Mucosa of descending colon (tissue), 3 donors: ENCODE measurements around the gene KLF12. TPM values are rescaled to one million over a fixed set of nuclear protein-coding genes. Genes with fewer than 3 reads are reported as not detected.

Source experiments
- ATAC-seq: fragments of 200-7000 bp; cut with Tn5 transposase; one replicate; pipeline ENCODE4 v1.9.1; 2020; ENCODE audit warnings: mild to moderate bottlenecking, moderate library complexity
- DNase-seq, 3 donors: peaks; one replicate each; pipeline ENCODE4 v3.0.0-alpha.2; 2020
- H3K36me3 ChIP-seq: fragments of 200-600 bp; one replicate; pipeline ENCODE4 v1.8.0; 2021; ENCODE audit warnings: low read depth, mild to moderate bottlenecking
- H3K4me1 ChIP-seq: fragments of 200-600 bp; one replicate; pipeline ENCODE4 v1.8.0; 2021; ENCODE audit warnings: low read depth, mild to moderate bottlenecking
- H3K4me3 ChIP-seq: fragments of 200-600 bp; one replicate; pipeline ENCODE4 v1.8.0; 2021; ENCODE audit warnings: mild to moderate bottlenecking
- H3K9me3 ChIP-seq: fragments of 200-600 bp; one replicate; pipeline ENCODE4 v1.8.0; 2021; ENCODE audit warnings: mild to moderate bottlenecking
- CTCF ChIP-seq: fragments of 200-600 bp; IDR thresholded peaks from one replicate; pipeline ENCODE4 v1.8.0; 2022; ENCODE audit warnings: antibody characterized with exemption, mild to moderate bottlenecking
- intact Hi-C, 2 donors: fragments of 100-400 bp; cut with DNase I in 1 of 2; cut with micrococcal nuclease in 1 of 2; formaldehyde crosslinking; loops; one replicate each; pipeline versions ENCODE4 v1.11.0 to v1.11.1; 2022; cut with DNase I, micrococcal nuclease
- total RNA-seq, 3 donors: library from RNA; stranded (reverse); fragmentation: NEBNext Ultra II Directional in 2 of 3; extraction: Animal tissue kit (Norgen Biotek cat#: 25700) in 2 of 3; gene quantifications; one replicate each; pipeline versions ENCODE4 v1.2.1 to v1.2.4, GENCODE V29; 2021 to 2023
- donor health status: DM: no; HTN: no; CAD: no; lungs with moderate emphysema.
- donor health status: DM: no; HTN: no; CAD: no.
- donor health status: DM: no; HTN: yes; CAD: no.

Gene KLF12
- total RNA-seq, 3 donors from 2014 or later = 7.4 to 14.1 (median 10.5) TPM

GRCh38 chr13:74103970-74104555 lies 30.1 kb downstream of the KLF12 start:
- intact Hi-C loops = no loop called here
- no peaks in the 10 kb centered on the region for H3K4me1 ChIP-seq
- H3K36me3 ChIP-seq = no peaks in the 10 kb centered on the region
- DNase-seq (no peak), ATAC-seq (no peak)
- no peak overlapping the region for H3K4me3 ChIP-seq
- peaks cover 4% of the 10 kb centered on the region for H3K9me3 ChIP-seq
- no peak for TF ChIP-seq CTCF

- intact Hi-C loops = no loop called here
- peaks cover 4% of the 10 kb centered on the region for H3K9me3 ChIP-seq
- DNase-seq (no peak), ATAC-seq (no peak)
- H3K4me3 ChIP-seq = no peak overlapping the region
- H3K4me1 ChIP-seq = no peaks in the 10 kb centered on the region
- no peaks in the 10 kb centered on the region for H3K36me3 ChIP-seq
- TF ChIP-seq CTCF = no peak
Measured at GRCh38 chr13:74103196-74103595, 31.0 kb downstream of the KLF12 start.

- no peak overlapping the region for H3K4me3 ChIP-seq
- no peaks in the 10 kb centered on the region for H3K4me1 ChIP-seq
- ATAC-seq = no peak
- intact Hi-C loops = no loop called here
- no peak for TF ChIP-seq CTCF
- DNase-seq = no peak
- peaks cover 4% of the 10 kb centered on the region for H3K9me3 ChIP-seq
- no peaks in the 10 kb centered on the region for H3K36me3 ChIP-seq
Measured at GRCh38 chr13:74102691-74103090, 31.5 kb downstream of the KLF12 start.

GRCh38 chr13:74101436-74101835 lies 32.8 kb downstream of the KLF12 start:
- intact Hi-C loops = no loop called here
- TF ChIP-seq CTCF = no peak
- ATAC-seq = no peak
- no peaks in the 10 kb centered on the region for H3K4me1 ChIP-seq
- no peak for DNase-seq
- peaks cover 4% of the 10 kb centered on the region for H3K9me3 ChIP-seq
- no peaks in the 10 kb centered on the region for H3K36me3 ChIP-seq
- no peak overlapping the region for H3K4me3 ChIP-seq

- intact Hi-C loops = no loop called here
- peaks cover 4% of the 10 kb centered on the region for H3K9me3 ChIP-seq
- ATAC-seq (no peak), DNase-seq (no peak)
- TF ChIP-seq CTCF = no peak
- H3K36me3 ChIP-seq = no peaks in the 10 kb centered on the region
- H3K4me1 ChIP-seq = no peaks in the 10 kb centered on the region
- H3K4me3 ChIP-seq = no peak overlapping the region
Measured at GRCh38 chr13:74098077-74098476, 36.1 kb downstream of the KLF12 start.

GRCh38 chr13:74097116-74097515 lies 37.1 kb downstream of the KLF12 start:
- ATAC-seq (no peak), DNase-seq (no peak)
- Histone ChIP-seq H3K9me3 (peaks cover 4% of the 10 kb centered on the region), H3K4me1 (no peaks in the 10 kb centered on the region), H3K4me3 (no peak overlapping the region), H3K36me3 (no peaks in the 10 kb centered on the region)
- intact Hi-C loops = no loop called here
- no peak for TF ChIP-seq CTCF
